ENCODE data around the gene PPCDC.

Gene PPCDC, protein sequence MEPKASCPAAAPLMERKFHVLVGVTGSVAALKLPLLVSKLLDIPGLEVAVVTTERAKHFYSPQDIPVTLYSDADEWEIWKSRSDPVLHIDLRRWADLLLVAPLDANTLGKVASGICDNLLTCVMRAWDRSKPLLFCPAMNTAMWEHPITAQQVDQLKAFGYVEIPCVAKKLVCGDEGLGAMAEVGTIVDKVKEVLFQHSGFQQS

DNA sequence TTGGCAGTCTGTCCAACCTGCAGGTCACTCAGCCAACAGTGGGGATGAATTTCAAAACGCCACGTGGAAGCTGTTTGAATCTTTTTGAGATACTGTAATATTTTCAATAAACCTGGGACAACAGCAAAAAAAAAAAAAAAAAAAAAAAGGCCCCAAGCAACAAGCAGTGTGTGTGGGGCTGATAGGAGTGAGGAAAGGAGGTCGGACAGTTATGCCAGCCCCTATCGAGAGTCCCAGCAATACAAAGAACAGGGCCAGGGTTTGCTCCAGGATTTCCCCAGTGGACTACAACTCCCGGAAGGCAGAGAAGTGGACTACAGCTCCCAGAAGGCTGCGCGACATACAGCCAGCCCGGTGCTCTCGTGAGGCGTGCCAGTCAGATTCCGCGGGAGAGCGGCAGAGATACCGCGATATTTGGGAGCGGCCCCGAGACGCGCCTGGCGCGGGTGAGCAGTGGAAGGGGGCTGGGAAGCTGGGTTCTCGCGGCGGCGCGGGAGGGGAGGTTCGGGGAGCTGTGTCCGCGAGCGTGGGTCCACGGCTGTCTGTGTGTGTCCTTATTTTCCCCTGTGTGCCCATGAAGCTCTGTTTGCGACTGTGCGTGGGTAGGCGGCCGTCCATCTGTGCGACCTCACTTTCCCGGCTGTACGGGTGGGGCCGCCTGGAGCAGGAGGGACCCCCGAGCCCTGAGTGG, at the start of gene PPCDC:
TSS of gene PPCDC (plus strand) at position 410 of the 691 bp plus-strand sequence. CDS start 4,729 bp downstream, outside the sequence.
- H3K9me3 Mint-ChIP-seq = no peaks in the 10 kb centered on the region
- H3K27ac Mint-ChIP-seq = peak within 1 kb of the TSS; percentile 92
- H3K27me3 Mint-ChIP-seq = peaks cover 7% of the 10 kb centered on the region
- peak; percentile 100 for ATAC-seq (ENCODE audit: low read depth)
- peaks cover 2% of the 10 kb centered on the region for H3K36me3 Mint-ChIP-seq
- peak; percentile 84 to 85 for DNase-seq (ENCODE audit: low spot score in 2 of 2)
- H3K4me3 Mint-ChIP-seq = peak within 1 kb of the TSS; percentile 96
- H3K4me1 Mint-ChIP-seq = peaks cover 8% of the 10 kb centered on the region

DNA sequence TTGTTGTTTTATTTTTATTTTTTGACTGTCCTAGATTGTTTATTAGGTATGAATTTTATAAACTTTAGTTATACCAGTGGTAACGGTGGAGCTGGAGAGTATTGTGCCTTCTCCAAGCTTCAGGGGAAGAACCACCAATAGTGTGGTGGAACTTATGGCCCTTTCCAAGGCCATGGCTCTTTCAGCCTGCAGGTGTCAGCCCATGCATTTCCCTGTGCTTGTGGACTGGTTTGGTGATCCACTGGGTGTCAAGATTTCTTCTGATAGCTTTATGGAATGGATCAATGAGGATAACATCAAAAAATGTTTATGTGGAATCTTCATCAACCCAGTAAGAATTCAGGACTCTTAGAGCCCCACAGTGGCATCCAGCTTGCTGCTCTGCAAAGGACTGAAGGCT, 47.2 kb upstream of the PPCDC start:
- H3K36me3 Mint-ChIP-seq = no peaks in the 10 kb centered on the region
- DNase-seq (ENCODE audit: low spot score in 2 of 2) = no peak
- no peaks in the 10 kb centered on the region for H3K9me3 Mint-ChIP-seq
- no peak overlapping the region for H3K27ac Mint-ChIP-seq
- H3K27me3 Mint-ChIP-seq = peaks cover 19% of the 10 kb centered on the region
- H3K4me1 Mint-ChIP-seq = no peaks in the 10 kb centered on the region
- H3K4me3 Mint-ChIP-seq = no peak overlapping the region
- ATAC-seq (ENCODE audit: low read depth) = no peak

DNA sequence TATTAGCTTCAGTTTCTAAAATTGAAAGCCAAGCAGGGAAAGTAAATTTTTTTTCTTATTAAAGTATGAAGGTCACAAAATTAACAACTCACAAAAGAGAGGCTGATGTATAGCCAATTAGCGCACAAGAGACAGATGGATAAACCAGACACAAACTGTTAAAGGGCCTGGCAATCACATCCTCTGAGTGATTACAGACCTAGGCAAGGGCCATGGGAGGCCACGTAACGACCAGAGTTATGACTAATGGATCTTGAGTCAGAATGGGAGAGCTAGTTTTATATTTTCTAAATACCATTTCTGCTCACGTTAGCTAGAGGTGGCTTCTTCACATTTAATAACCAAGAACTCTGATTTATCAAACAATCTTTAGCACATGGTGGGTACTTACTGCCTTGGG, 45.8 kb upstream of the PPCDC start:
- Mint-ChIP-seq H3K9me3 (no peaks in the 10 kb centered on the region), H3K4me1 (no peaks in the 10 kb centered on the region), H3K36me3 (no peaks in the 10 kb centered on the region), H3K27me3 (peaks cover 19% of the 10 kb centered on the region), H3K27ac (no peak overlapping the region), H3K4me3 (no peak overlapping the region)
- ATAC-seq (ENCODE audit: low read depth) = no peak
- no peak for DNase-seq (ENCODE audit: low spot score in 2 of 2)

DNA sequence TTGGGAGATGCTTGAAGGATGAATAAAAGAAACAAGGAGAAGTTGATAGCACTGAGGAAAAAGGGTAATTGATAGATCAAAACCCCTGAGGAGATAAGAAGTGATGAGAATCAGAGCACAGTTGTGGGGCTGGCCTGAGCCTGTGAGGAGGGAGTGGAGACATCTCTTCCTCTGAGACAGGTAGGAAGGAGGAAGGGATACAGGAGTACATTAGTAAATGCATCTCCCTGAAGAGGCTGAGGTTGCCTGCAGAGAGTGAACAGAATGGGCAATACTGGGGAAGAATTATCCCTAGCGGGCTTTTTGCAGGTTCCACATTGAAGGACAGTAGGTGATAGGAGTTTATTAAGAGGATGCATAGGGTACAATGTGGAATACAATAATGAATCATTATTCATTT, 45.3 kb upstream of the PPCDC start:
- Mint-ChIP-seq H3K4me1 (no peaks in the 10 kb centered on the region), H3K4me3 (no peak overlapping the region), H3K27ac (no peak overlapping the region), H3K27me3 (peaks cover 14% of the 10 kb centered on the region), H3K36me3 (no peaks in the 10 kb centered on the region), H3K9me3 (no peaks in the 10 kb centered on the region)
- DNase-seq (ENCODE audit: low spot score in 2 of 2) (no peak), ATAC-seq (ENCODE audit: low read depth) (no peak)

DNA sequence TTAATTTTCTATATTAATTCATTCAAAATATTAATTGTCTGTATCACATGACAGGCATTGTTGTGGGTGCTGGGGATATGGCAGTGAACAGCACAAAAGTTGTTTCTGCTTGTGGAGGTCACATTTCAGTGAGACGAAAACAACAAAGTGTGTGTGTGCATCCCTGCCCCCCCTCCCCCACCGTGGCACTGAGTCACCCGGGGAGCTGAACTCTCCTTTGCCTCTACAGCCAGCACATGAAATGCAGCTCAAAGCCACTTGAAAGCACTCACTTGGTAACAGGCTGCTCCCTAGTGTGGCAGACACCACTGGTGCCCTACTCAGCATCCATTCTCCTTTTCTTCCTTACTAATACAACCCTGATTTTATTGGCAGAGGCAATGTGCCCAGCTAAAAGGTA, 44.9 kb upstream of the PPCDC start:
- ATAC-seq (ENCODE audit: low read depth) = no peak
- no peak overlapping the region for H3K4me3 Mint-ChIP-seq
- H3K27ac Mint-ChIP-seq = no peak overlapping the region
- no peak for DNase-seq (ENCODE audit: low spot score in 2 of 2)
- H3K9me3 Mint-ChIP-seq = no peaks in the 10 kb centered on the region
- peaks cover 14% of the 10 kb centered on the region for H3K27me3 Mint-ChIP-seq
- no peaks in the 10 kb centered on the region for H3K36me3 Mint-ChIP-seq
- H3K4me1 Mint-ChIP-seq = no peaks in the 10 kb centered on the region

DNA sequence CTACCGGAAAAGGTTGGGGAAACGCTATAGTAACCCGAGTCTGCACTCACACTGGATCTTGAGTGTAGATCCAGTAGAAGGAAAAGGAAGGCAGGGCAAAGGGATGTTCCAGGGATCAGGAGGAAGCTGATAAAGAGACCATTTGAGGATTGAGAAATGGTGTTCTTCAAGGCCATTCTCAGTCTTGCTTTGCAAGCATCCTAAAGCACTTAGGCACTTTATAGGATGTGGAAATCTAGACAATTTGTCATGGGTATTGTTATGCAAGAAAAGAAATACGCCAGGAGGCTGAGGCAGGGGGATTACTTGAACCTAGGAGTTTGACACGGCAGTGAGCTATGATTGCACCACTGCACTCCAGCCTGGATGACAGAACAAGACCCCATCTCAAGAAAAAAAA, 41.2 kb upstream of the PPCDC start:
- Mint-ChIP-seq H3K4me3 (no peak overlapping the region), H3K27me3 (peaks cover 31% of the 10 kb centered on the region), H3K36me3 (no peaks in the 10 kb centered on the region), H3K9me3 (no peaks in the 10 kb centered on the region), H3K27ac (no peak overlapping the region), H3K4me1 (no peaks in the 10 kb centered on the region)
- ATAC-seq (ENCODE audit: low read depth) = no peak
- no peak for DNase-seq (ENCODE audit: low spot score in 2 of 2)

DNA sequence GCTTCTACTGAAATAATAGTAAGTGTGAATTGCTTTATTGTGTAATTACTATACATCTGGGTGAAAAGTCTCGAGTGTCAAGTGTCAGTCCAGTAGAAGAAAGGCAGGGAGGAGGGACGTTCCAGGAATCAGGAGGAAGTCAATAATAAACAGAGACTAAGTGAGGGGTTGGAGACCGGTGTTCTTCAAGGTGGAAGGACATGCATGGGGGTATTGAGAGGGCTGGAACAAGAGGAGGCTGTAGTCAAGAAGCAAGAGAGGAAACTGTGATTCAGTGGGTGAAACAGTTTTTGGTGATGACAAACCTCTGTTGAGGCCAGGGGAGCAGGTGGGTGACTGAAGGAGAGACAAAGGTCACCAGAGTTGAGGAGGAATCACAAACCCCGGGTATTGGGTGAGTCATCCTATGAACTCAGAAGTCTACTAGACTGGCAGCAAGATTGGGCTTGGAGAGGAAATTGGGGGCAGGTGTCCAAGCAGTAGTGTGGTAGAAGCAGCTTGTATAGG, 39.6 kb upstream of the PPCDC start:
- Mint-ChIP-seq H3K9me3 (no peaks in the 10 kb centered on the region), H3K27me3 (peaks cover 29% of the 10 kb centered on the region), H3K4me3 (no peak overlapping the region), H3K36me3 (no peaks in the 10 kb centered on the region), H3K4me1 (no peaks in the 10 kb centered on the region), H3K27ac (no peak overlapping the region)
- ATAC-seq (ENCODE audit: low read depth) (no peak), DNase-seq (ENCODE audit: low spot score in 2 of 2) (no peak)

DNA sequence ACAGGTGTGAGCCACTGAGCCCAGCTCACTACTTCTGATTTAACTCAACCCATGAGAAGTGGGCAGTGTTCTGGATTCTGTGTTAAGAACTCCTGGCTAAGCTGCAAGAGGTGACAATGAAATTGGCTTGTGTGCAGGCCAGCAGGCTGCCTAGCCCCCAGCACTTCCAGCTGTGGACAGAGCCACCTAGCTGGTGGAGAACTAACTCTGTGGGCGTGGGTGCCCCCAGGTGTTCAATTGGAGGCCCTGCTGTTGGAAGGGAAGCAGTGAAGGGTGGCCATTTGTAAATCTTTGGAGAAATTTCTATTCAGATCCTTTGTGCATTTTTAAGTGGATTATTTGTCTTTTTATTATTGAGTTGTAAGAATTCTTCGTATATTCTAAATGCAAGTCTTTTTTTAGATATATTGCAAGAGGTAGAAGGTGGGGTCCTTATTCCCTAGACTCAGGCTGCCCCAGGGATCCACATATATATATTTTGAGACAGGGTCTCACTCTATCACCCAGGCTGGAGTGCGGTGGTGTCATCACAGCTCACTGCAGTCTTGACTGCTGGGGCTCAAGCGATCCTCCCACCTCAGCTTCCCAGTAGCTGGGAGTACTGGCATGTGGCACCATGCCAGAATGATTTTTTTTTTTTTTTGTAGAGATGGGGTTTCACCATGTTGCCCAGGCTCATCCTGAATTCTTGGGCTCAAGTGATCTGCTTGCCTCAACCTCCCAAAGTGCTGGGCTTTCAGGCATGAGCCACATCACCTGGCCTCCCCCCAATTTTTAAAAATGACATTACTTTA, 35.2 kb upstream of the PPCDC start:
- DNase-seq (ENCODE audit: low spot score in 2 of 2) (no peak), ATAC-seq (ENCODE audit: low read depth) (peak; percentile 75)
- no peaks in the 10 kb centered on the region for H3K9me3 Mint-ChIP-seq
- H3K4me1 Mint-ChIP-seq = peaks cover 5% of the 10 kb centered on the region
- H3K27me3 Mint-ChIP-seq = peaks cover 27% of the 10 kb centered on the region
- H3K4me3 Mint-ChIP-seq = no peak overlapping the region
- no peaks in the 10 kb centered on the region for H3K36me3 Mint-ChIP-seq
- H3K27ac Mint-ChIP-seq = no peak overlapping the region

DNA sequence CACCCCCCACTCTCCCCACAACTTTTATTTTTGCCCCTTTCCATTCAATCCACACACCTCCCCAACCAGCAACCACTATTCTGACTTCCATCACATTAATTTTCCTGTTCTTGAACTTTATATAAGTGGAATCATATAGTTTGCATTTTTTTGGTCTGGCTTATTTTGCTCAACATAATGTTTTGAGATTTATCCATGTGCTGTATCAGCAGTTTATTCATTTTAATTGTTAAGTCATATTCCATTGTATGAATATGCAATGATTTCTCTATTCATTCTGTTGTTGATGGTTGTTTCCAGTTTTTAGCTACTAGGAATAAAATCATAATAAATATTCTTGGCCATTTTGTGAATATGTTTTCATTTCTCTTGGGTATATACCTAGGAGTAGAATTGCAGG, 33.9 kb upstream of the PPCDC start:
- H3K27ac Mint-ChIP-seq = no peak overlapping the region
- no peak for ATAC-seq (ENCODE audit: low read depth)
- peaks cover 5% of the 10 kb centered on the region for H3K4me1 Mint-ChIP-seq
- DNase-seq (ENCODE audit: low spot score in 2 of 2) = no peak
- peaks cover 23% of the 10 kb centered on the region for H3K27me3 Mint-ChIP-seq
- H3K4me3 Mint-ChIP-seq = no peak overlapping the region
- H3K36me3 Mint-ChIP-seq = no peaks in the 10 kb centered on the region
- H3K9me3 Mint-ChIP-seq = no peaks in the 10 kb centered on the region

DNA sequence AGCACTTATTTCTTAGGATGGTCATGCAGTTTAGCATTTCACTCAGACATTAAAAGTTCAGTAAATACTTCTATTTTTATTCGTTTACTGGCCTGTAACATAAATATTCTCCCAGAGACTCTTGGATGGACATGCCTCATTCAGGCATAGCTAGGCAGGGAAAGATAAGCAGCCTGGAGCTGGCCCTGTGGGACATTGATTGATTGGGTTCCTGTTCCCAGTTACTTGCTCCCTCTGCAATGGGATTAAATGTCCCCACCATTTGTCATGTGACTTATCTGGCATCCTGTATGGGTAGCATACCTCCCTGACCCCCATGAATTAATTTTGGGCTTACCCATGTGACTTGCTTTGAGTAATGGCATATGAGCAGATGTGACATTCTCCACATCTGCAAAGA, 30.8 kb upstream of the PPCDC start:
- no peak for ATAC-seq (ENCODE audit: low read depth)
- Mint-ChIP-seq H3K4me1 (peaks cover 19% of the 10 kb centered on the region), H3K4me3 (no peak overlapping the region), H3K27me3 (peaks cover 32% of the 10 kb centered on the region), H3K36me3 (peaks cover 3% of the 10 kb centered on the region), H3K9me3 (no peaks in the 10 kb centered on the region), H3K27ac (no peak overlapping the region)
- no peak for DNase-seq (ENCODE audit: low spot score in 2 of 2)

DNA sequence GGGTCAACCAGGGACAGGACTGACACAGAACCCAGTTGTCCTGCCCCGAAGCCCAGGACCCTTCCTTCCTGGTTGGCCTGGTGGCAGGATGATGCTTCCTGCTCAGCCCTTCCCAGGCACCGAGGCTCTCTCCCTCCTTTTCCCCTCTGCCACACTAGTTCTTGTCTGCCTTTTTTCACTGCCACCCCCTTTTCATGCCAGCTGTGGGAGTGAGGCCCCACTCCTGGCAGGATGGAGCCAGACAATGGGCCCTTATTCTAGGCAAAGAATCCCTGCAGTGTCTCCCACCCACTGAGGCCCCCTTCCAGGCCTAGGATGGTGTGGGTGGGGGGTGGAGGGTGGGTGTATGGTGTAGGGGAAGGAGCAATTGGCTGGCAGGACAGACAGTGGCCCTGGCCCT, 29.2 kb upstream of the PPCDC start:
- no peak for DNase-seq (ENCODE audit: low spot score in 2 of 2)
- Mint-ChIP-seq H3K27ac (no peak overlapping the region), H3K4me1 (peaks cover 19% of the 10 kb centered on the region), H3K36me3 (peaks cover 3% of the 10 kb centered on the region), H3K27me3 (peaks cover 40% of the 10 kb centered on the region), H3K9me3 (no peaks in the 10 kb centered on the region), H3K4me3 (no peak overlapping the region)
- no peak for ATAC-seq (ENCODE audit: low read depth)

DNA sequence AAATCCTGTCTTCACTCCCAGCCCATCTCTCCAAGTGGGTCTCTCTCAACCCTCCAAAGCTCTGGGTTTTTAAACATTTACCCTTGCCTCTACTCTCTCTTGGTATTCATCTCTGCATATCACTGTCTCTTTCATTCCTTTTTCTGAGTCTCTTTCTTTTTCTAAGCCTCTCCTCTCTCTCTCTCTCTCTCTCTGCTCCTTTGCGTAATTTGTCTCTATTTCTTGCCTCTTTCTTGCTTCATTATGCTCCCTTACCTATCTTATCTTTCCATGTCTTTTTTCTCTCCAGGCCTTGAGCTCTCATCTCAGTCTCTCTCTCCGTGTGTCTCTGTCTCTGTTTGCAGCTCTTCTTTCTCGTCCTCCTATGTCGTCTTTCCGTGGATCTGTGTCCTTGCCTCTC, 28.7 kb upstream of the PPCDC start:
- H3K27ac Mint-ChIP-seq = no peak overlapping the region
- H3K9me3 Mint-ChIP-seq = no peaks in the 10 kb centered on the region
- ATAC-seq (ENCODE audit: low read depth) (no peak), DNase-seq (ENCODE audit: low spot score in 2 of 2) (no peak)
- H3K4me1 Mint-ChIP-seq = peaks cover 19% of the 10 kb centered on the region
- no peak overlapping the region for H3K4me3 Mint-ChIP-seq
- H3K27me3 Mint-ChIP-seq = peaks cover 39% of the 10 kb centered on the region
- H3K36me3 Mint-ChIP-seq = peaks cover 3% of the 10 kb centered on the region

DNA sequence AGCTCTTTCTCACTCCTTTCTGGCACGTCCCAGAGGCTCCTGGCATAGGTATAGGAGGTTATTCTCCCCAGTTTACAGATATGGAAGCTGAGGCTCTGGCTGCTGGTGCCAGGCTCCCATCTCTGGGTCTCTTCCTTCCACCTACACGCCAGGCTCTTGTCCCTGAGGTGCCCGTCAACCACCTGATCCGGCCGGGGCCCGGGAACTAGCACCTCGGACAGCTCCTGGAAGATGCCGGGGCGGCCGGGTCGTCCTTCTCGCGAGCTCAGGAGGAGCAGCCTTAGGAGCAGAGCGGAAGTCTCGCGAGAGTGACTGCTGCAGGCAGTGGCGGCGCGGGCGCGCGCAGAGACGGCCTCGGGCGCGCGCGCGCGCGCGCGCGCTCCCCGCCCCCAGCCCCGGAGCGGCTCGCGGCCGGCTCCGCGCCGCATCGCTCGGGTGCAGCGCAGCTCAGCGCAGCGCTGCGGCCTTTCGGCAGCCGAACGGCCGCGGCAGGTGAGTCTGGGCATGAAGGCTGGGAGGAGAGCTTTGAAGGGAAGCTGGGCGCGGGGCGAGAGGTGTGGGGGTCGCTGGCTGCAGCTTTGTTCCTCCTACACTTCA, 28.1 kb upstream of the PPCDC start, which contains the start of gene SCAMP5:
TSS of gene SCAMP5 (plus strand) at position 382 of the 597 bp plus-strand sequence. CDS start 16,277 bp downstream, outside the sequence.
- Mint-ChIP-seq H3K4me3 (peak within 1 kb of the TSS; percentile 77), H3K9me3 (no peaks in the 10 kb centered on the region), H3K4me1 (peaks cover 18% of the 10 kb centered on the region), H3K36me3 (peaks cover 3% of the 10 kb centered on the region), H3K27ac (no peak within 1 kb of the TSS), H3K27me3 (peaks cover 39% of the 10 kb centered on the region)
- peak; percentile 93 for ATAC-seq (ENCODE audit: low read depth)
- peak; percentile 79 to 84 for DNase-seq (ENCODE audit: low spot score in 2 of 2)
